ENCODE measurements around the gene CLCN1.
A peak's percentile ranks its signal among the peaks of the same experiment; 100 is the strongest.

DNA sequence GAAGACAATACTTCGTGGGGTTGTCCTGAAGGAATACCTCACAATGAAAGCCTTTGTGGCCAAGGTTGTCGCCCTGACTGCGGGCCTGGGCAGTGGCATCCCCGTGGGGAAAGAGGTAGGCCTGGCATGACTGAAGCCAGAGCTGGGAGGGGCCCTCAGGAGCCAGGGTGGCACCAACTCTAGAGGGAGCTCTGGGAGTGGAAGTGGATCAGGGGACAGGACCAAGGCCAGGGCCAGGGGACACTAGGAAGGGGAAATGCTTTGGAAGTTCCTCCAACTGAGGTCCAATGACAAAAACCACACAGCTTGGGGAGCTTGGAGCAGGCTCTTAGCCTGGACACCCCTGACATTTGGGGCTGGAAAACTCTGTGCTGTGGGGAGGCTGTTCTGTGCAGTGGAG, 5.8 kb downstream of the CLCN1 start:
- TF ChIP-seq, protein P1, sequence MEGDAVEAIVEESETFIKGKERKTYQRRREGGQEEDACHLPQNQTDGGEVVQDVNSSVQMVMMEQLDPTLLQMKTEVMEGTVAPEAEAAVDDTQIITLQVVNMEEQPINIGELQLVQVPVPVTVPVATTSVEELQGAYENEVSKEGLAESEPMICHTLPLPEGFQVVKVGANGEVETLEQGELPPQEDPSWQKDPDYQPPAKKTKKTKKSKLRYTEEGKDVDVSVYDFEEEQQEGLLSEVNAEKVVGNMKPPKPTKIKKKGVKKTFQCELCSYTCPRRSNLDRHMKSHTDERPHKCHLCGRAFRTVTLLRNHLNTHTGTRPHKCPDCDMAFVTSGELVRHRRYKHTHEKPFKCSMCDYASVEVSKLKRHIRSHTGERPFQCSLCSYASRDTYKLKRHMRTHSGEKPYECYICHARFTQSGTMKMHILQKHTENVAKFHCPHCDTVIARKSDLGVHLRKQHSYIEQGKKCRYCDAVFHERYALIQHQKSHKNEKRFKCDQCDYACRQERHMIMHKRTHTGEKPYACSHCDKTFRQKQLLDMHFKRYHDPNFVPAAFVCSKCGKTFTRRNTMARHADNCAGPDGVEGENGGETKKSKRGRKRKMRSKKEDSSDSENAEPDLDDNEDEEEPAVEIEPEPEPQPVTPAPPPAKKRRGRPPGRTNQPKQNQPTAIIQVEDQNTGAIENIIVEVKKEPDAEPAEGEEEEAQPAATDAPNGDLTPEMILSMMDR (IDR thresholded peaks at IDR 0.05; ENCODE audit: low read depth, low read length), result peak; percentile 21
- TF ChIP-seq POLR2A (IDR thresholded peaks at IDR 0.05; ENCODE audit: extremely low read depth, insufficient read length), result no peak
- TF ChIP-seq, protein P2, sequence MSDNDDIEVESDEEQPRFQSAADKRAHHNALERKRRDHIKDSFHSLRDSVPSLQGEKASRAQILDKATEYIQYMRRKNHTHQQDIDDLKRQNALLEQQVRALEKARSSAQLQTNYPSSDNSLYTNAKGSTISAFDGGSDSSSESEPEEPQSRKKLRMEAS (IDR thresholded peaks at IDR 0.05; ENCODE audit: low read depth, low read length), result no peak
